Central memory CD8-positive, alpha-beta T cell (primary cell): ENCODE results near the gene MAP3K19.
"Not testable (repeated sequence)": the region's sequence is repeated elsewhere in the genome, so short reads cannot be mapped to it uniquely, and the experiment has no call there.

ENCODE experiments used
- ATAC-seq: fragments of 150-1000 bp; cut with Tn5 transposase; replicated peaks from 2 replicates; pipeline ENCODE4 v1.10.0; 2022; ENCODE audit warnings: mild to moderate bottlenecking, moderate FRiP score, moderate number of reproducible peaks; ENCODE audit not compliant: poor library complexity, severe bottlenecking; ENCODE audit errors: extremely low read depth
- DNase-seq, 2 donors: peaks; one replicate each; pipeline ENCODE4 v3.0.0; 2021; ENCODE audit warnings: low spot score in 2 of 2
- H3K27ac Mint-ChIP-seq: one replicate; pipeline ENCODE4 v1.8.0; 2022; ENCODE audit warnings: low read depth, mild to moderate bottlenecking, moderate library complexity, mixed read lengths
- H3K27me3 Mint-ChIP-seq: one replicate; pipeline ENCODE4 v1.8.0; 2022; ENCODE audit warnings: mixed read lengths
- H3K36me3 Mint-ChIP-seq: one replicate; pipeline ENCODE4 v1.8.0; 2022; ENCODE audit warnings: mild to moderate bottlenecking, moderate library complexity, mixed read lengths; ENCODE audit not compliant: insufficient read depth
- H3K4me1 Mint-ChIP-seq: one replicate; pipeline ENCODE4 v1.8.0; 2022; ENCODE audit warnings: mixed read lengths
- H3K4me3 Mint-ChIP-seq: one replicate; pipeline ENCODE4 v1.8.0; 2022; ENCODE audit warnings: mild to moderate bottlenecking, moderate library complexity, mixed read lengths
- H3K9me3 Mint-ChIP-seq: one replicate; pipeline ENCODE4 v1.8.0; 2022; ENCODE audit warnings: mixed read lengths

MAP3K19 gene

DNA sequence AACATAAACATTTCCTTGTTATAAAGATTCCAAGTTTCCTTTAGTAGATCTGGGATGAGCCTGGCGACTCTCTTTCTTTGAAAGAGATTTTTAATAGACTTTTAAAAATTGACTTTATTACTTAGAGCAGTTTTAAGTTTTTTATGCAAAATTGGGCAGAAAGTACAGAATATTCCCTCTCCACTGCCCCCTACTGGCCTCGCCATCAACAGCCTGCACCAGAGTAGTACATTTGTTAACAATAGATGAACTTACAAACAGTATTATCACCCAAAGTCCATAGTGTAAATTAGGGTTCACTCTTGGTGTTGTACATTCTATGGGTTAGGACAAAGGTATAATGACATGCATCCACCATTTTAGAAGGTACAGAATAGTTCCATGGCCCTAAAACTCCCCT lies 3.9 kb downstream of the MAP3K19 start:
- DNase-seq (no peak), ATAC-seq (no peak)
- H3K36me3 Mint-ChIP-seq = peaks cover 2% of the 10 kb centered on the region
- H3K4me1 Mint-ChIP-seq = no peaks in the 10 kb centered on the region
- H3K27ac Mint-ChIP-seq = no peak overlapping the region
- H3K9me3 Mint-ChIP-seq = no peaks in the 10 kb centered on the region
- no peak overlapping the region for H3K4me3 Mint-ChIP-seq
- peaks cover 50% of the 10 kb centered on the region for H3K27me3 Mint-ChIP-seq

DNA sequence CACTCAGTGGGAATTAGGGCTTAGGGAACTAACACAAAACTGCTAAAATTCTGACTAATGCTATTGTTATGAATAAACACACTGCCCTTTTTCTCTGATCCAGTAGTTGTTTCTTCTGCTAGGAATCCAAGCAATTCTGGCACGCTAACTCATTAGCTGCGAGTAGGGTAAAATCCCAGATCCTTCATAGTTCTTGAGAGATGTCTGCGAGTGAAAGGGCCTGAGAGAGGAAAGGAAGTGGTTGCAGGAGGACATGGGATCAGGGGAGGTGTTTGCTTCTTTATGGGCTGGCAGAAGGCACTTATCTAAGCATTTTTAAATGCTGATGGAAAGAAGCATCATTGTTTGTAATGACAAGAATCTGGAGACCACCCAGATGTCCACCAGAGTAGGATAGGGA lies 9.4 kb downstream of the MAP3K19 start:
- DNase-seq = no peak
- Mint-ChIP-seq H3K27ac (no peak overlapping the region), H3K4me3 (no peak overlapping the region), H3K27me3 (peaks cover 30% of the 10 kb centered on the region), H3K36me3 (peaks cover 2% of the 10 kb centered on the region), H3K9me3 (no peaks in the 10 kb centered on the region), H3K4me1 (no peaks in the 10 kb centered on the region)
- ATAC-seq = no peak

- H3K9me3 Mint-ChIP-seq, ATAC-seq, H3K36me3 Mint-ChIP-seq, DNase-seq, H3K4me1 Mint-ChIP-seq, H3K27ac Mint-ChIP-seq, H3K4me3 Mint-ChIP-seq: not testable (repeated sequence)
- peaks cover 31% of the 10 kb centered on the region for H3K27me3 Mint-ChIP-seq
Observed at GRCh38 chr2:135033216-135033615, 14.0 kb downstream of the MAP3K19 start.

- DNase-seq = no peak
Observed at GRCh38 chr2:135030826-135031225, 16.4 kb downstream of the MAP3K19 start.

GRCh38 chr2:135029481-135030134 lies 17.6 kb downstream of the MAP3K19 start:
- no peaks in the 10 kb centered on the region for H3K4me1 Mint-ChIP-seq
- H3K9me3 Mint-ChIP-seq = no peaks in the 10 kb centered on the region
- H3K27me3 Mint-ChIP-seq = peaks cover 42% of the 10 kb centered on the region
- DNase-seq (no peak), ATAC-seq (no peak)
- H3K27ac Mint-ChIP-seq = no peak overlapping the region
- no peak overlapping the region for H3K4me3 Mint-ChIP-seq
- H3K36me3 Mint-ChIP-seq = no peaks in the 10 kb centered on the region

More at GRCh38 chr2:135030826-135031225, 16.4 kb downstream of the MAP3K19 start:
- H3K27ac Mint-ChIP-seq = no peak overlapping the region
- no peak overlapping the region for H3K4me3 Mint-ChIP-seq
- H3K4me1 Mint-ChIP-seq = no peaks in the 10 kb centered on the region
- H3K9me3 Mint-ChIP-seq = no peaks in the 10 kb centered on the region
- no peak for ATAC-seq
- peaks cover 42% of the 10 kb centered on the region for H3K27me3 Mint-ChIP-seq
- H3K36me3 Mint-ChIP-seq = no peaks in the 10 kb centered on the region

GRCh38 chr2:135023886-135024485 lies 23.3 kb downstream of the MAP3K19 start:
- Mint-ChIP-seq H3K4me1 (no peaks in the 10 kb centered on the region), H3K27me3 (peaks cover 13% of the 10 kb centered on the region), H3K36me3 (no peaks in the 10 kb centered on the region), H3K4me3 (no peak overlapping the region), H3K27ac (no peak overlapping the region), H3K9me3 (no peaks in the 10 kb centered on the region)
- DNase-seq (no peak), ATAC-seq (no peak)

GRCh38 chr2:135022952-135023880 lies 24.0 kb downstream of the MAP3K19 start:
- Mint-ChIP-seq H3K27ac (no peak overlapping the region), H3K27me3 (peaks cover 11% of the 10 kb centered on the region), H3K4me1 (no peaks in the 10 kb centered on the region), H3K9me3 (no peaks in the 10 kb centered on the region), H3K36me3 (no peaks in the 10 kb centered on the region), H3K4me3 (no peak overlapping the region)
- DNase-seq (no peak), ATAC-seq (no peak)

GRCh38 chr2:135021618-135022017 lies 25.6 kb downstream of the MAP3K19 start:
- ATAC-seq = no peak

DNA sequence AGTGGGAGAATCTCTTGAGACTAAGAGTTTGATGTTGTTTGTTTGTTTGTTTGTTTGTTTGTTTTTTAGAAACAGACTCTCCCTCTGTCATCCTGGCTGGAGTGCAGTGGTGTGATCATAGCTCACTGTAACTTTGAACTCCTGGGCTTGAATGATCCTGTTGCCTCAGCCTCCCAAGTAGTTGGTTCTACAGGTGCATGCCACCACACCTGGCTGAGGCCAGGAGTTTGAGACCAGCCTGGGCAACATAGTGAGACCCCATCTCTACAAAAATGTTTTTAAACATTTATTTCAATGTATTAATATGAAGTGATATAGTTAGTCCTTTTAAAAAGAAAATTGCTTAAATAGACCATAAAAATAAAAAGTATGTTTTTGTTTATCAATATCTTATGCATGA lies 35.6 kb downstream of the MAP3K19 start:
- ATAC-seq = no peak
- no peak for DNase-seq
- Mint-ChIP-seq H3K27ac (no peak overlapping the region), H3K27me3 (peaks cover 66% of the 10 kb centered on the region), H3K9me3 (no peaks in the 10 kb centered on the region), H3K4me1 (no peaks in the 10 kb centered on the region), H3K36me3 (no peaks in the 10 kb centered on the region), H3K4me3 (no peak overlapping the region)

More at GRCh38 chr2:135021618-135022017, 25.6 kb downstream of the MAP3K19 start:
- Mint-ChIP-seq H3K9me3 (no peaks in the 10 kb centered on the region), H3K27ac (no peak overlapping the region), H3K27me3 (peaks cover 11% of the 10 kb centered on the region), H3K4me3 (no peak overlapping the region), H3K36me3 (no peaks in the 10 kb centered on the region), H3K4me1 (no peaks in the 10 kb centered on the region)
- DNase-seq = no peak

- Mint-ChIP-seq H3K36me3 (no peaks in the 10 kb centered on the region), H3K27me3 (peaks cover 68% of the 10 kb centered on the region), H3K4me1 (no peaks in the 10 kb centered on the region), H3K27ac (no peak overlapping the region), H3K9me3 (no peaks in the 10 kb centered on the region), H3K4me3 (no peak overlapping the region)
- DNase-seq (no peak), ATAC-seq (no peak)
Observed at GRCh38 chr2:135010200-135010942, 36.9 kb downstream of the MAP3K19 start.

GRCh38 chr2:135009339-135009738 lies 37.9 kb downstream of the MAP3K19 start:
- ATAC-seq (no peak), DNase-seq (no peak)
- Mint-ChIP-seq H3K36me3 (no peaks in the 10 kb centered on the region), H3K4me3 (no peak overlapping the region), H3K27me3 (peaks cover 71% of the 10 kb centered on the region), H3K9me3 (no peaks in the 10 kb centered on the region), H3K4me1 (peaks cover 3% of the 10 kb centered on the region), H3K27ac (no peak overlapping the region)

DNA sequence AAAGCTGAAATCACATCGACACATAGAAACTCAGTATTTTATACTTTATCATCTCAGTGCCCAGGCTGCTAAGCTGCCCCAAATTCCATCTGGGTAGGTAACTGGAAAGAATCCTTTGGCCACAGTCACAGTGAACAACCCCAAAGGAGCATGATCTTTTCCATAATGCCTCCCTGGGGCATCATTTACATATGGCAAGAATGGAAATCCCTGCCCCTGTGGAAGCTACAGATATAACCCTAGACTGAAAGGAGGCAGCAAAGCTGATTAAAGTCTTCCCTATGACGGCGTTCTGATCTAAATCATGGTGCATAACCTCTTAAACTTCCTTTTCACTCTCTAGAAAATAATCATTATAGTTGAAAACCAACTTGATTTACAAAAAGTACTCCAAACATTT lies 41.5 kb downstream of the MAP3K19 start:
- no peak overlapping the region for H3K4me3 Mint-ChIP-seq
- peaks cover 55% of the 10 kb centered on the region for H3K27me3 Mint-ChIP-seq
- DNase-seq (no peak), ATAC-seq (no peak)
- no peaks in the 10 kb centered on the region for H3K9me3 Mint-ChIP-seq
- peaks cover 6% of the 10 kb centered on the region for H3K4me1 Mint-ChIP-seq
- no peak overlapping the region for H3K27ac Mint-ChIP-seq
- no peaks in the 10 kb centered on the region for H3K36me3 Mint-ChIP-seq
